Coronary artery (tissue), 2 donors: ENCODE measurements around the gene LSM14A.

Source experiments
- DNase-seq: peaks from one replicate; pipeline ENCODE4 v3.0.0-alpha.2; 2017; ENCODE audit warnings: low spot score
- H3K27ac ChIP-seq, 2 donors: fragments of 200-600 bp; sonication (generic); one replicate each; pipeline ENCODE4 v1.5.1; 2016 to 2019
- H3K4me3 ChIP-seq: fragments of 200-600 bp; sonication (generic); 2 replicates; pipeline ENCODE4 v1.5.1; 2016; ENCODE audit warnings: mild to moderate bottlenecking, moderate library complexity
- CTCF ChIP-seq: fragments of 200-600 bp; sonication (generic); IDR thresholded peaks from one replicate; pipeline ENCODE4 v1.5.1; 2019; ENCODE audit warnings: antibody characterized with exemption

Gene LSM14A

GRCh38 chr19:34261334-34262109, 89.2 kb downstream of the LSM14A start:
- no peak overlapping the region for H3K4me3 ChIP-seq
- DNase-seq = no peak
- TF ChIP-seq CTCF = no peak
- H3K27ac ChIP-seq = peak overlapping the region in 1 of 2 donors; percentile 61

DNA sequence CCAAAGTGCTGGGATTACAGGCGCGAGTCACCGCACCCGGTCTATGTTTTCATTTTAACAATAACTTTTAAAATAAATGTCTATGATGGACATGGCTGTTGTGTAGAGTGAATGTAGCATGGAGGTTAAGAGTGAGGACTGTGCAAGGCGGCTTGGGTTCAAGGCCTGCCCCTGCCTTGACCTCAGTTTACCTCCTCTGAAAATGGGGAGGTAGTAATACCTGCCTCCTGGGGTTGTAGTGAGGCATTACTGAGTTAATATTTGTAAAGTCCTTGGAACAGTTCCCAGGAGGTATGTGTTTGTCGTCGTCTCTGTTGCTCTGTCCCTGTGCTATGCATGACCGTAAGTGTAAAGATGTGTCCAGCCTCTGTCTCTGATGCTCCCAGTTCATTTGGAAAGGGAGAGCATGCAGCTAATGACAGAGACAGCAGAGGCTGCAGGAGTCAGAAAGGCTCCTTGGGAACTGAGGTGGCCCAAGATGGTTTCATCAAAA, 91.5 kb downstream of the LSM14A start:
- no peak for DNase-seq
- no peak for TF ChIP-seq CTCF
- H3K27ac ChIP-seq = no peak overlapping the region

GRCh38 chr19:34265221-34265650, 92.9 kb downstream of the LSM14A start:
- no peak for TF ChIP-seq CTCF
- H3K27ac ChIP-seq = peak overlapping the region; percentile 11 to 54
- DNase-seq = no peak
- H3K4me3 ChIP-seq = peak overlapping the region; percentile 32

More for the DNA sequence above, 91.5 kb downstream of the LSM14A start:
- no peak overlapping the region for H3K4me3 ChIP-seq

- TF ChIP-seq CTCF = no peak
- H3K27ac ChIP-seq = peak overlapping the region; percentile 54 to 57
- H3K4me3 ChIP-seq = no peak overlapping the region
- no peak for DNase-seq
Observed at GRCh38 chr19:34269081-34269480, 96.8 kb downstream of the LSM14A start.

- TF ChIP-seq CTCF = no peak
- no peak for DNase-seq
- peak overlapping the region; percentile 57 to 84 for H3K27ac ChIP-seq
- no peak overlapping the region for H3K4me3 ChIP-seq
Observed at GRCh38 chr19:34269489-34269888, 97.2 kb downstream of the LSM14A start.

- peak overlapping the region; percentile 57 to 84 for H3K27ac ChIP-seq
- DNase-seq = no peak
- no peak for TF ChIP-seq CTCF
- H3K4me3 ChIP-seq = peak overlapping the region; percentile 39
Observed at GRCh38 chr19:34269968-34270621, 97.8 kb downstream of the LSM14A start.
